ENCODE results near the gene C16orf86. TPM values are rescaled to one million over a fixed set of nuclear protein-coding genes. Genes with fewer than 3 reads are reported as not detected.
A peak's percentile ranks its signal among the peaks of the same experiment; 100 is the strongest.

C16orf86 gene
- total RNA-seq, 1 donor from 2014 or later = 5.6 TPM

DNA sequence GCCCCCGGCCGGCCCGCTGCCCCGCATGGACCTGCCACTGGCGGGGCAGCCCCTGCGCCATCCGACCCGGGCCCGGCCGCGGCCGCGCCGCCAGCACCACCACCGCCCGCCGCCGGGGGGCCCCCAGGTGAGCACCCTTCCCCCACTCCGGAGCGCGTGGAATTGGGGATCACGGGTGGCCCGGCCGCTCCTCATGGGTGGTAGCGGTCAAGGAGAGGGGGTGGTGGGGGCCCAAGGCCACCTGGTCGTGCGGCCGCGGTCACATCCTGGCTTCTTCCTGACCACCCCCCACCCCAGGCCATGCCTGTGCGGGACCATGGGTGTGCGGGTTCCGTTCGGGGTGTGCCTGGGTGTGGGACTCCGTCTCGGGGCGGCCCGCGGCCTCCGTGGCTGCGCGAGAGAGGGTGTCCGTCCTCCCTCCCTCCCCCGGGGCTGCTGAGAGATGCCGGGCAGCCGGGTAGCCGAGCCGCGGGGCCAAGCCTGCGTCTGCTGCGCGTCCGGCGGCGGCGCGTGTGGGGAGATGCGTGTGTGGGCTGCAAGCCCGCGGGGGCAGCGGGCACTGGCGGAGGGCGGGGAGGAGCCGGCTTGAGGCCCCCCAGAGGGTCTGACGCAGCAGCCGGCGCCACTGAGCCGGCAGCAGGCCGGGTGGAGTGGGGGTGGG lies 13.4 kb upstream of the C16orf86 start:
- DNase-seq (ENCODE audit: low spot score) = no peak
- intact Hi-C loops (cut with DNase I) = no loop called here

DNA sequence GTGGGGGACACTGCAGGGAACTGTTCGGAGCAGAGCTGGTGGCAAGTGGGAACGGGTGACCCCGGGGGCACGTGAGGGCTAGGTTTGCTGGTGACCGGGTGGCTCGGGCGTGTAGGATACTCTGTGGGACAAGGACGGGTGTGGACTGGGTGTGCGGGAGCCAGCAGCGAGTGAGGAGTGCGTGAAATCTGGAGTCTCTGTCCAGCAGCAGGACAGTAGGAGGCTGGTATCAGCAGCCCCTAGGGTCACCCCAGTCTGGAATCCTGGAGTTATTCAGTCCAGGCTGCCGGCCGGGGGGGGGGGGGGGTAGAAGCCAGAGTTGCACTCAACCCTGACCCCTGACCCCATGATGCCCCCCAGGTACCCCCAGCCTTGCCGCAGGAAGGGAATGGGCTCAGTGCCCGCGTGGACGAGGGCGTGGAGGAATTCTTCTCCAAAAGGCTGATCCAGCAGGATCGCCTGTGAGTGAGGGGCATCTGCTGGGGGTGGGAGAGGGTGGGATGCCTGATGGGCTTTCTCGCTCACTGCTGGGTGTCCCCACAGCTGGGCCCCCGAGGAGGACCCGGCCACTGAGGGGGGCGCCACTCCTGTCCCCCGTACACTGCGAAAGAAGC lies 12.7 kb upstream of the C16orf86 start:
- intact Hi-C loops (cut with DNase I) = no loop called here
- DNase-seq (ENCODE audit: low spot score) = no peak

DNA sequence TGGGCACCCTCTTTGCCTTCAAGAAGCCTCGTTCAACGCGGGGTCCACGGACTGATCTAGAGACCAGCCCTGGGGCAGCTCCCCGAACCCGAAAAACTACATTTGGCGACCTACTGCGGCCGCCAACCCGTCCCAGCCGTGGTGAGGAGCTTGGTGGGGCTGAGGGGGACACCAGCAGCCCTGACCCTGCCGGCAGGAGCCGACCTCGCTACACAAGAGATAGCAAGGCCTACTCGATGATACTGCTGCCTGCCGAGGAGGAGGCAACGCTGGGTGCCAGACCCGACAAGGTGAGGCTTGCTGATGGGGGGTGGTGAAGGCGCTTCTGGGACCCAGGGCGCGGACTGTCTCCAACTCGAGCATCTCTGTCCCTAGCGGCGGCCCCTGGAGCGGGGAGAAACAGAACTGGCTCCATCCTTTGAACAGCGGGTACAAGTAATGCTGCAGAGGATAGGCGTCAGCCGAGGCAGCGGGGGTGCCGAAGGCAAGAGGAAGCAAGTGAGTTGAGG lies 12.2 kb upstream of the C16orf86 start:
- intact Hi-C loops (cut with DNase I) = no loop called here
- DNase-seq (ENCODE audit: low spot score) = no peak

DNA sequence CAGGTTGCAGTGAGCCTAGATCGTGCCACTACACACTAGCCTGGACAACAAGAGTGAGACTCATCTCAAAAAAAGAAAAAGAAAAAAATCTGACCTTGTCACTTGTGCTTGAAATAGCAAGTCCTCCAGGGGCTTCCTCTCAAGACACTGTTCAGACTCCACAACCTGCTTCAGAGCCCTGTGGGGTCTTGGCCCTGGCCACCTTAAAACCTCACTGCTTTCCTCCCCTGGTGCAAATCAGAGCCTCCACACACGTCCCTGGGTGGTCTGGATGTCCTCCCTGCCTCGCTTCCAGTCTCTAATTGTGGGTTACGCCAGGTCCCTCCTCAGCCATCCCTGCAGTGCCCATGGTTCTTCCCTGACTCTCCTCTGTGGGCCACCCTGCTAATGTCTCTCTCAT lies 11.3 kb upstream of the C16orf86 start:
- intact Hi-C loops (cut with DNase I) = no loop called here
- DNase-seq (ENCODE audit: low spot score) = no peak

DNA sequence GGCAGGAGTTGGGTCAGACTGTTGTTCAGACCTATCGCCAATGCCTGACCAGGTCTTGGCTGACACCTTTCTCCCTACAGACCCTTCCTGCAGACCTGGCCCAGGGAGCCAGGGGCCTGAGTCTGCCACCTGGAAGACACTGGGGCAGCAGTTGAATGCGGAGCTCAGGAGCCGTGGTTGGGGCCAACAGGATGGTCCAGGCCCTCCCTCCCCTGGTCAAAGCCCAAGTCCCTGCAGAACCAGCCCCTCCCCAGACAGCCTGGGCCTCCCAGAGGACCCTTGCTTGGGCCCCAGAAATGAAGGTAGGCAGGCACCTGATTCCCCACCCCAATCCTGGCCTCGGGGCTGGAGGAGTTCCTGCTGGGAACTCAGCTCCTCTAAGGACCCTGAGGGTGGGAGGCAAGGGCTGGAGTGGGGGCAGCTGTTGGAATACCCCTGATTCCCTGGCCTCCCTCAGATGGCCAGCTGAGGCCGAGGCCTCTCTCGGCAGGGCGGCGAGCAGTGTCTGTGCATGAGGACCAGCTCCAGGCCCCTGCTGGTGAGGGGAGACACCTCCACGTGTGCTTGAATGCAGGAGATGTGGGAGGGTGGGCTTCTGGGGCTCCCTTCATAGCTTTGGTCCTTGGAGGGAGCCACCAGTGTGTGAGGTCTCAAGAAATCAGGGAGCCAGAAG lies 10.1 kb upstream of the C16orf86 start:
- intact Hi-C loops (cut with DNase I) = no loop called here
- no peak for DNase-seq (ENCODE audit: low spot score)

DNA sequence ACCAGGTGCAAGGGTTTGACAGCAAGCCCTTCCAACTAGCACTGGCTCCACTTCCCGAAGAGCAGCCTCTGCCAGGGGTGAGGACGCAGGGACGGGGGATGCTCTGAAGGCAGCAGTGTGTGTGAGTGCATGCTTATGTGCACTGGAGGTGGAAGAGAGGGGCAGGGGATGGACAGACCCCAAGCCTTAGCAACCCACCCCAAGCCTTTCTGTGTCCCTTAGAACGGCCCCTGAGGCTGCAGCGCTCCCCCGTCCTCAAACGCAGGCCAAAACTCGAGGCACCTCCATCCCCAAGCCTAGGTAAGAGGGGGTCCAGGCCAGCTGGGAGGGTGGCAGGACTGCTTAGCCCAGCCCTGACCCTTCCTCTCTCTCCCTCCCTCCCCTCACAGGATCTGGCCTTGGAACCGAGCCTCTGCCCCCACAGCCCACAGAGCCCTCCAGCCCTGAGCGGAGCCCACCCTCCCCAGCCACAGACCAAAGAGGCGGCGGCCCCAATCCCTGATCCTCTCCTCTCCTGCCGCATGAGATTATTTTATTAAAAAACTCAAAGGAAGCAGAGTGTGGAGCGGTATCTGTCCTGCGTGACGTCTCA lies 9.5 kb upstream of the C16orf86 start:
- intact Hi-C loops (cut with DNase I) = no loop called here
- no peak for DNase-seq (ENCODE audit: low spot score)

DNA sequence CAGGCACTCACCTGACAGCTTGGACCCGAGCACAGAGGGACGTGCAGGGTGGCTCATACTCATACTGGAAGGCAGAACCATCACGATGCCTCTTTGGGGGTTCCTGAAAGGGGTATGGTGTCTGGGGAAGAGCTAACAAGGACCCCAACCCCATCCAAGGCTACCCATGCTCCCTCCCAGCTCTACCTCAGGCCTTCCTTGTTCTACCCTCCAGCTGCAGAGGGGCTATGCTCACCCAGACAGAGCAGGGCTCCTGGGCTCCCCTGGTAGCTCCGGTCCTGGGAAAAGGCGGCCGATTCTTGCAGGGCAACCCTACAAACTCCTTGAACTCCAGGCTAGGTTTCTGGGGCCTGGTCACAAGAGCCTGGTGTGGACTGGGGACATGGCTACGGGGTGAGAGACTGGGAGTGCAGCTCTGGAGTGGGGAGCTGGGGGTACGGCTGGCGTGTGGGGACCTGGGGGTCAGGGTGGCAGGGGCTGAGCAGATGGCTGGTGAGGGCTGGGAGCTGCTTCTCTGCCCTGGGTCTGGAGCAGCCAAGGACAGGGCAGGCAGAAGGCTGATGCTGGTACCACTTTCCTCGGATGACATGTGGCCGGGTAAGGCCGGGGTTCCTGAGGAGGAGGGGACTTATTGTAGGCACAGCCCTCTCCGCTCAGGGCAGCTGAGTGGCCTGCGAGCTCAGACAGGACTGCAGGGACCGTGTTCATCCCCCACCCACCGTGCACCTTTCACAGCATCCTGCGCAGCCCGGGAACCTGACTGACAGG lies 8.7 kb upstream of the C16orf86 start:
- DNase-seq (ENCODE audit: low spot score) = no peak
- intact Hi-C loops (cut with DNase I) = no loop called here

DNA sequence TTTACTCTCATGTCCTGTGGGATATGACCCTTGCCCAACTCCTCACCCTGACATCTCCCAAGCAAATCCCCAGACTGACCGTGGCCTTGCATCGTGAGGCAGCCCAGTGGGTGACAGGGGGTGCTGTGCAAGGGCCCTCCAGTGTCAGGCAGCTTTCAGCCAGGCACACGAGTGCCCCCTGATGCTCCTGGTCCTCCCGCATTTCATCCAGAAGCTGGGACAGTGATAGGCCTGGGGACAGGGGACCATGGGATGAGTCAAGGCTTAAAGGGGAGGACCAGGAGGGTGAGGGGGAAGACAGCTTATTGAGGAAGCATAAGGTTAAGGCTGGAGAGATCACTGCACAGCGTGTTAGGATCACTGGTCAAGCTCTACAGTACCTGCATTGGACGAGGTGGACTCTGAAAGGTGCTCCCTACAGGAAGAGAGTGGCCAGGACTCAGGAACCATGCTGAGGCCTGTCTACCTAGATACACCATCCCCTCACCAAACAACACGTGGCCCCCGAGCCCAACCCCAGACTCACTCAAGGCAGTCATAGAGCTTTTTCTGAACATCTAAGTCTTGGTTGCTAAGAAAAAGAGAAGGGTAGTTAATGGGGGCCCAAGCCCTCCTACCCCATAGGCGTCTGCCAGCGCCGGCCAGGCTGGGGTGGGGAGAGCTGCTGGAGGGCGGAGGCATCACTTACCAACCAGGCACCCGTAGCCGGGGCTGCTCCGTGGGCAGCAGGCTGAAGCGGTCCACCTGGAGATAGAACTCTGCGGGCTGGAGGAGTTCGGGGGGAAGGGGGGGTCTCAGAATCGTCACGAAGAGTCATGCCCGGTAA lies 7.6 kb upstream of the C16orf86 start:
- DNase-seq (ENCODE audit: low spot score) = no peak
- intact Hi-C loops (cut with DNase I) = no loop called here

DNA sequence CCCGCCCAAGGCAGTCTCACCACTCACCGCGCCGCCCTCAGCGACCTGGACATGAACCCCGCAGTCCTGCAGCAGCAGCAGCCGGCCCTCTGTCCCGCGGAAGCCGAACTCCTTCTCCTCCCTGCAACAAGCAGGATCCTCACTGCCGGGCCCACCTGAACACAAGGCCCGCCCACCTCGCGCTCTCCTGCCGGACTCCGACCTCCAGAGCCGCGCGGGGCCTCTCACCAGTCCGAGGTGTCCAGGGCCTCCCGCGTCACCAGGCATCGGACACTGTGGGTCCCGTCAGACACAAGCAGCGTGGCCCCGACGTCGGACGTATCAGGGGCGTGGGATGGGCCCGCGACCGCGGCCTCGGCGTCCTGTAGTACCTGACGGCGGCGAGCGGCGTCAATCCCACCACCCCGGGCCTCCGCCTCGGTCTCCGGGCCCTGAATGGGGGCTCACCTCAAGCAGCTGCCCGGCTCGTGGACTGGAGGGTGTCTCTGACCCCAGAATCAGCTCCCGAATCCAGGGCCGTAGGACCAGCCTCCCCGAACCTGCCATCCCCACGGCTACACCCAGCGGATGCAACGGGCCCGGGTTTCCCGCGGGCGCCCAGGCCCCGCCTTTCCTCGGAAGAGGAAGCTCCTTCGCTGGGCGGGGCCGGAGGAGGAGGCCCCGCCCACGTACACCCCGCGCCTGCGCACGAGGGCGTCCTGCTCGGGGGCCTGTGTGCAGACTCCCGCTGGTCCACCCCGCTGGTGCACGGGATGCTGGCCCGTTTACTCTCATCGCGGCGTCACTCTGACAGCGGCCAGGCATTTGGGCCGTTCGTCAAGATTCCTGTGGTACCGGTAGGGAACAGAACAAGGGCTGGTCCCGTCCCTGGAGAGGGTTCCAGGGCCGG lies 6.7 kb upstream of the C16orf86 start, which contains the start of gene ACD:
TSS of gene ACD (minus strand) at position 586 of the 889 bp plus-strand sequence. CDS start at position 546, 40 bp downstream.
- DNase-seq (ENCODE audit: low spot score) = peak; percentile 96
- intact Hi-C loops (cut with DNase I) = no loop called here

DNA sequence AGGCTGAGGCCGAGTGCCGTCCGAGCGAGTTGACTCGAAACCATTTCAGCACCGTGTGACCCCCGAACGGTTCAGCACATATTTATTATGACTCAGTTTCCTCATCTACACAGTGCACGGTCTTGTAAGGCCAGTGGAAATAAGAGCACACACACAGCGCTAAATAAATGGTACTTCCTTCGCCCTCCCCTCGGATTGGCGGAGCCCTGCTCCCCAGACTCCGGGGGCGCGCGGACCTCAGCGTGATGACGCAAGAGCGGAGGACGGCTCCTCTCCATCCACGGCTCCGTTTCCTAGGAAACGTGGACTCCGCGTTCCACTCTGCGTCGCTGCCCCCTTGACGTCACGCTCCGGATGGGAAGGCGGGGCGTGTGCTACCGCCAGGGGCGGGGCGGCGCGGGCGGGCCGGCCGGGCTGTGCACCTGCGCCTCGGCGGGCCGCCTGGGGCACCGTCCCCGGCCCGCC lies 6.0 kb upstream of the C16orf86 start, which contains the start of gene PARD6A:
TSS of gene PARD6A (plus strand) at position 397 of the 465 bp plus-strand sequence. CDS start 79 bp downstream, outside the sequence.
- intact Hi-C loops (cut with DNase I) = no loop called here
- peak; percentile 98 for DNase-seq (ENCODE audit: low spot score)

DNA sequence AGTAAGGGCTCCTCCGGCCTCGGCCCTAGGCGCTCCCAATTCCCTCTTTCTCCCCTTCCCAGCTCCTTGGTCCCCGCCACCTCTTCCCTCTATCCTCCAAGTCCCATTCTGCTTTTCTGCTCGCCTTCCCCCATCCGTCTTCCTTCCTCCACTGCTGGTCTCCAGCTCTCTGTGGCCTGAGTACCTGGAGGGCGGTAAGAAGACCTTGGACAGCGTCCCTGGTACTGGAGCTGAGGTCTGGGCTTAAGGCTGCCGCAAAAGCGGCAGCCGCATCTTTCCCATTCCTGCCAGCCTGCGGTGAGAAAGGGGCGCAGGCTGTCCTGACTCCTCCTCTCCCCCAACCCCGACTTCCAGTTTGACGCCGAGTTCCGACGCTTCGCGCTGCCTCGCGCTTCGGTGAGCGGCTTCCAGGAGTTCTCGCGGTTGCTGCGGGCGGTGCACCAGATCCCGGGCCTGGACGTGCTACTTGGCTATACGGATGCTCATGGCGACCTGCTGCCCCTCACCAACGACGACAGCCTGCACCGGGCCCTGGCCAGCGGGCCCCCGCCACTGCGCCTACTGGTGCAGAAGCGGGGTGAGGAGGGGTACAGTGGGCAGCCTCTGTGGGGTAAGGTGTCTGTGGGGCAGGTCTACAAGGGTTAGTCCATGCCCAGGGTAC lies 5.4 kb upstream of the C16orf86 start:
- intact Hi-C loops (cut with DNase I) = no loop called here
- DNase-seq (ENCODE audit: low spot score) = no peak

DNA sequence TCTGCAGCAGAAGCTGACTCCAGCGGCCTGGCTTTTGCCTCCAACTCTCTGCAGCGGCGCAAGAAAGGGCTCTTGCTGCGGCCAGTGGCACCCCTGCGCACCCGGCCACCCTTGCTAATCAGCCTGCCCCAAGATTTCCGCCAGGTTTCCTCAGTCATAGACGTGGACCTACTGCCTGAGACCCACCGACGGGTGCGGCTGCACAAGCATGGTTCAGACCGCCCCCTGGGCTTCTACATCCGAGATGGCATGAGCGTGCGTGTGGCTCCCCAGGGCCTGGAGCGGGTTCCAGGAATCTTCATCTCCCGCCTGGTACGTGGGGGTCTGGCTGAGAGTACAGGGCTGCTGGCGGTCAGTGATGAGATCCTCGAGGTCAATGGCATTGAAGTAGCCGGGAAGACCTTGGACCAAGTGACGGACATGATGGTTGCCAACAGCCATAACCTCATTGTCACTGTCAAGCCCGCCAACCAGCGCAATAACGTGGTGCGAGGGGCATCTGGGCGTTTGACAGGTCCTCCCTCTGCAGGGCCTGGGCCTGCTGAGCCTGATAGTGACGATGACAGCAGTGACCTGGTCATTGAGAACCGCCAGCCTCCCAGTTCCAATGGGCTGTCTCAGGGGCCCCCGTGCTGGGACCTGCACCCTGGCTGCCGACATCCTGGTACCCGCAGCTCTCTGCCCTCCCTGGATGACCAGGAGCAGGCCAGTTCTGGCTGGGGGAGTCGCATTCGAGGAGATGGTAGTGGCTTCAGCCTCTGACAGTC lies 4.5 kb upstream of the C16orf86 start:
- intact Hi-C loops (cut with DNase I) = no loop called here

DNA sequence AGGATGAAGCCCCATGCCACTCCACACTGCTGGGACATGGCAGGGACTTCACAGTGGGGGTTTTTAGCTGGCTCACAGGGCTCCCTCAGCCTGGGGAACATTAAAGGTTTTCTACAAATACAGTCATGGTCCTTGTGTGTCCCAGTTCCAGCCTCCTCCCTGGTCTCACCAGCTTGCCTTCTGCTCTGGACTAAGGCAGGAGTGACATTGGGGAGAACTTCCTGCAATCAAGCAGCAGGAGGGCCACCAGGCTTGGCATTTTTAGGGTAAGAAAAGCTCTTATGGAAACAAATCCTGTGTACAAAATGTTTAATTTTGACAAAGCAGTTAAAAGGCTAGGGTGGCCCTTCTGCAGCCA lies 4.0 kb upstream of the C16orf86 start:
- DNase-seq (ENCODE audit: low spot score) = no peak
- intact Hi-C loops (cut with DNase I) = no loop called here

More for the DNA sequence above, 4.5 kb upstream of the C16orf86 start:
- DNase-seq (ENCODE audit: low spot score) = no peak

DNA sequence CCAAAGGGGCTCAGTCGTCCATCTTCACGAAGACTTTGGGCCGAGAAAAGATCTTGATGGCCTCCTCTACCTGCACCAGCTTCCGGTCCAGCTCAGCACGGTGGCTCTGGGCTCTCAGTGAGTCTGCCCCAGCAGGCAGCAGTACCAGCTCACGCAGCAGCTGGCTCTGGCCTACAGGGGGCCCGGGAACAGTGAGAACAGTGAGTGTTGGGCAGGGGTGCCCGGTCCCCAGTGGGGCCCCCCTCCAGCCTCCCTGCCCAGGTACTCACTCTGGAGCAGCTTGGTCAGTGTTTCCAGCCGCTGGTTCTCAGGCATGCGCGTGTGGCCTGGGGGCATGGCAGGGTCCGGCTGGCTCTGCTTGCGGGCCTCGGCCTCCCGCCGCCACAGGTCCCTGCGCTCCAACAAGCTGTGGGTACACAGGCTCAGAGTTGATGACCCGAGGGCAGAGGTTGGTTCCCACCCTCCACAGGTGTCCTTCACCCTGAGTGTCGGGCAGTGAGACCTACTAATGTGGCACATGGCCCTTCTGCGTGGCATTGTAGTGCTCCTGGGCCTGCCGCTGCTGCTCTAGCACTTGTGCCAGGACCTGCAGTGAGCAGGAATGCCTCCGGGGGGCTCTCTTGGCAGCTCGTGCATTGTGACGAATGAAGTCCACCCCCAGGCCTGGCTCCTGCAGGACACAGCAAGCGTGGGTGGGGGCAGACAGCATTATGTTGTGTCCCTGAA lies 3.3 kb upstream of the C16orf86 start:
- intact Hi-C loops (cut with DNase I) = no loop called here
- DNase-seq (ENCODE audit: low spot score) = no peak

DNA sequence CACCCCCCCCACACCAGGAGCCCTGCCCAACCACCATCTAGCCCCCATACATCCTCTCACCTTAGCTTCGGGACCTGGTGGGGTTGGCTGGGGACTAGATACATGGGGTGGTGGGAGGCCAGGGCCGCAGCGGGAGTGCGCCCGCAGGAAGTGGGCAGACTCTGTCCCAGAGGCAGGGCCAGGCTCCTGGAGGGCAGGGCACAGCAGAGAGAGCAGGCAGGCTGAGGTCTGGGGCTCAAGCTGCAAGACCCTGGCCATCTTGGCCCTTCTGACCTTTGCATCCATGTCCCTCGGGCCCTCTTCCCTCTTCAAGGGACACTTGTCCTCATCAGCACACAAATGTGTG lies 2.8 kb upstream of the C16orf86 start:
- intact Hi-C loops (cut with DNase I) = no loop called here
- DNase-seq (ENCODE audit: low spot score) = no peak

DNA sequence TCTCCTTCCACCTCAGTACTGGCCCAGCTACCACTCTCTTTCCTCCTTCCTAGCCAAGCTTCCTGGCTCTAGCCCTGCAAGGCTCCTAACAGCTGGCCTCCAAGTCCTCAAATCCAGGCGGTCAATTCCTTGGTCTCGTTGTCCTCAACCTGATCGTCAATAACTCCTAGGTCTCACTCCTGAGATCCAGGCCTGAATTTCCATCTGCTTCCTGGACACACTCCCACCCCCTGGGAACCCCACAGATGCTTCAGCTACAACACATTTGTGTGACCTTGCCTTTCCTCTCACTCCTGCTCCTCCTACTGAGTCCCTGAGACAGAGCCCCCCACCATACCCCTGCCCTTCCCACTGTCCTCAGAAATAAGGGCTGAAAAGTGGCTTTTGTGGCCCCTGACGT lies 2.4 kb upstream of the C16orf86 start:
- DNase-seq (ENCODE audit: low spot score) = no peak
- intact Hi-C loops (cut with DNase I) = no loop called here
